Measurements from ENCODE around the gene KLC3. TPM values are rescaled to one million over a fixed set of nuclear protein-coding genes. Genes with fewer than 3 reads are reported as not detected.

Gene KLC3
- total and polyA plus RNA-seq, 2 of the 8 experiments (the other 6 are each of a cell fraction or from before 2014, with no cell fraction given) = 1.3 to 2.8 TPM

DNA sequence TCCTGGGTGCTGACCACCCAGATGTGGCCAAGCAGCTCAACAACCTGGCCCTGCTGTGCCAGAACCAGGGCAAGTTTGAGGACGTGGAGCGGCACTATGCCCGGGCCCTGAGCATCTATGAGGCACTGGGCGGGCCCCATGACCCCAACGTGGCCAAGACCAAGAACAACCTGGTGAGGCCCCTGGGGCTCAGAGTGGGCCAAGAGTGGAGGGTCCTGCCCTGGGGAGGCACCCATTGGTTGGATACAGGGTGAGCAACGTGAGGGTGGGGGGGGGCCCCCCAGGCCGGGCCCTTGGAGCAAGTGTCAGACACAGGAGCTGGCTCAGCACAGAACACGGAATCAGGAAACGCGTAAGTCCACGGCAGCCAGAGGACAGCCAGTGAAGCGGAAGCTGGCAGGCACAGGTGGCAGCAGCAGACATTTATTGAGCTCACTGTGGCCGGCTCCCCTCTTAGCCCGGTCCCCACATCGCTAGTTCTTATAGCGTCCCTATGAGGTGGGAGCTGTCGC is 8.9 kb downstream of the KLC3 start (continued):
- TF ChIP-seq, protein P1, sequence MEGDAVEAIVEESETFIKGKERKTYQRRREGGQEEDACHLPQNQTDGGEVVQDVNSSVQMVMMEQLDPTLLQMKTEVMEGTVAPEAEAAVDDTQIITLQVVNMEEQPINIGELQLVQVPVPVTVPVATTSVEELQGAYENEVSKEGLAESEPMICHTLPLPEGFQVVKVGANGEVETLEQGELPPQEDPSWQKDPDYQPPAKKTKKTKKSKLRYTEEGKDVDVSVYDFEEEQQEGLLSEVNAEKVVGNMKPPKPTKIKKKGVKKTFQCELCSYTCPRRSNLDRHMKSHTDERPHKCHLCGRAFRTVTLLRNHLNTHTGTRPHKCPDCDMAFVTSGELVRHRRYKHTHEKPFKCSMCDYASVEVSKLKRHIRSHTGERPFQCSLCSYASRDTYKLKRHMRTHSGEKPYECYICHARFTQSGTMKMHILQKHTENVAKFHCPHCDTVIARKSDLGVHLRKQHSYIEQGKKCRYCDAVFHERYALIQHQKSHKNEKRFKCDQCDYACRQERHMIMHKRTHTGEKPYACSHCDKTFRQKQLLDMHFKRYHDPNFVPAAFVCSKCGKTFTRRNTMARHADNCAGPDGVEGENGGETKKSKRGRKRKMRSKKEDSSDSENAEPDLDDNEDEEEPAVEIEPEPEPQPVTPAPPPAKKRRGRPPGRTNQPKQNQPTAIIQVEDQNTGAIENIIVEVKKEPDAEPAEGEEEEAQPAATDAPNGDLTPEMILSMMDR (IDR thresholded peaks at IDR 0.05; ENCODE audit: control extremely low read depth in 1 of 3, insufficient read depth in 1 of 3, low read depth in 1 of 3, low read length in 3 of 3) = no peak
- no peak for TF ChIP-seq CREB1 (IDR thresholded peaks at IDR 0.05)
- TF ChIP-seq BACH1 (IDR thresholded peaks at IDR 0.05; ENCODE audit: low read length) = no peak
- TF ChIP-seq HDAC6 (IDR thresholded peaks at IDR 0.05; ENCODE audit: low read depth, low read length) = no peak
- no peak for TF ChIP-seq SP1 (IDR thresholded peaks at IDR 0.05; ENCODE audit: low read depth, low read length)
- no peak for TF ChIP-seq SRF (IDR thresholded peaks at IDR 0.05; ENCODE audit: low read depth, low read length)
- no peak for TF ChIP-seq CHD2 (IDR thresholded peaks at IDR 0.05; ENCODE audit: low read length)

All from H1 (cell line).